ENCODE data around the gene NKX2-4. TPM values are rescaled to one million over a fixed set of nuclear protein-coding genes. Genes with fewer than 3 reads are reported as not detected.

NKX2-4 gene
- total RNA-seq, 4 donors from 2014 or later = not detected

- TF ChIP-seq POLR2AphosphoS5 (IDR thresholded peaks at IDR 0.05) = no peak
- TF ChIP-seq POLR2A (IDR thresholded peaks at IDR 0.05; ENCODE audit: low read depth) = no peak
- 30% methylated on average over 3 of the region's 3 CpGs for WGBS
- Histone ChIP-seq H3K4me1 (peaks cover 5 to 35% (median 28%) of the 10 kb centered on the region in 4 donors), H3K27me3 (peaks cover 0 to 86% (median 75%) of the 10 kb centered on the region in 4 donors), H3K4me3 (no peak overlapping the region), H3K9me3 (no peaks in the 10 kb centered on the region), H3K27ac (replicated peaks in 1 of 4) (no peak overlapping the region), H3K36me3 (peaks cover 0 to 17% (median 7%) of the 10 kb centered on the region in 4 donors)
- intact Hi-C loops (cut with DNase I) = no loop called here
- DNase-seq (ENCODE audit: extremely low spot score) = no peak
Observed at GRCh38 chr20:21394551-21394950, 2.8 kb downstream of the NKX2-4 start.

GRCh38 chr20:21393816-21394519 lies 3.4 kb downstream of the NKX2-4 start:
- TF ChIP-seq POLR2A (IDR thresholded peaks at IDR 0.05; ENCODE audit: low read depth) (no peak), CTCF (IDR thresholded peaks at IDR 0.05) (no peak), EP300 (IDR thresholded peaks at IDR 0.05) (no peak), POLR2AphosphoS5 (IDR thresholded peaks at IDR 0.05) (no peak)
- H3K4me3 ChIP-seq = no peak overlapping the region
- H3K36me3 ChIP-seq = peaks cover 0 to 23% (median 12%) of the 10 kb centered on the region in 4 donors
- 46% methylated on average over 4 of the region's 4 CpGs for WGBS
- H3K27me3 ChIP-seq = peaks cover 0 to 81% (median 73%) of the 10 kb centered on the region in 4 donors
- no peaks in the 10 kb centered on the region for H3K9me3 ChIP-seq
- H3K4me1 ChIP-seq = peaks cover 5 to 35% (median 28%) of the 10 kb centered on the region in 4 donors
- intact Hi-C loops (cut with DNase I) = no loop called here
- no peak for DNase-seq (ENCODE audit: extremely low spot score)
- H3K27ac ChIP-seq (replicated peaks in 1 of 4) = no peak overlapping the region

GRCh38 chr20:21393166-21393565 lies 4.2 kb downstream of the NKX2-4 start:
- Histone ChIP-seq H3K27me3 (peaks cover 0 to 72% (median 67%) of the 10 kb centered on the region in 4 donors), H3K4me3 (no peak overlapping the region), H3K9me3 (no peaks in the 10 kb centered on the region), H3K36me3 (peaks cover 0 to 31% (median 17%) of the 10 kb centered on the region in 4 donors), H3K4me1 (peaks cover 5 to 35% (median 28%) of the 10 kb centered on the region in 4 donors), H3K27ac (replicated peaks in 1 of 4) (no peak overlapping the region)
- intact Hi-C loops (cut with DNase I) = no loop called here
- WGBS = 45% methylated on average over 4 of the region's 4 CpGs
- TF ChIP-seq POLR2AphosphoS5 (IDR thresholded peaks at IDR 0.05) (no peak), EP300 (IDR thresholded peaks at IDR 0.05) (no peak), POLR2A (IDR thresholded peaks at IDR 0.05; ENCODE audit: low read depth) (no peak), CTCF (IDR thresholded peaks at IDR 0.05) (no peak)
- DNase-seq (ENCODE audit: extremely low spot score) = no peak

- Histone ChIP-seq H3K9me3 (no peaks in the 10 kb centered on the region), H3K27ac (replicated peaks in 1 of 4) (no peak overlapping the region), H3K36me3 (peaks cover 5 to 43% (median 29%) of the 10 kb centered on the region in 4 donors), H3K4me1 (peaks cover 5 to 26% (median 23%) of the 10 kb centered on the region in 4 donors), H3K27me3 (peaks cover 0 to 60% (median 57%) of the 10 kb centered on the region in 4 donors), H3K4me3 (no peak overlapping the region)
- TF ChIP-seq POLR2AphosphoS5 (IDR thresholded peaks at IDR 0.05) = no peak
- no peak for TF ChIP-seq EP300 (IDR thresholded peaks at IDR 0.05)
- TF ChIP-seq POLR2A (IDR thresholded peaks at IDR 0.05; ENCODE audit: low read depth) = no peak
- TF ChIP-seq CTCF (IDR thresholded peaks at IDR 0.05) = no peak
- no peak for DNase-seq (ENCODE audit: extremely low spot score)
- 25% methylated on average over 10 of the region's 10 CpGs for WGBS
- intact Hi-C loops (cut with DNase I) = no loop called here
Observed at GRCh38 chr20:21391972-21392352, 5.4 kb downstream of the NKX2-4 start.

GRCh38 chr20:21391185-21391971 lies 5.9 kb downstream of the NKX2-4 start:
- TF ChIP-seq POLR2A (IDR thresholded peaks at IDR 0.05; ENCODE audit: low read depth) = no peak
- Histone ChIP-seq H3K9me3 (no peaks in the 10 kb centered on the region), H3K27ac (replicated peaks in 1 of 4) (no peak overlapping the region), H3K36me3 (peaks cover 10 to 49% (median 35%) of the 10 kb centered on the region in 4 donors), H3K4me3 (no peak overlapping the region), H3K4me1 (peaks cover 4 to 20% (median 17%) of the 10 kb centered on the region in 4 donors), H3K27me3 (peaks cover 0 to 55% (median 52%) of the 10 kb centered on the region in 4 donors)
- intact Hi-C loops (cut with DNase I) = no loop called here
- 30% methylated on average over 43 of the region's 61 CpGs for WGBS
- no peak for DNase-seq (ENCODE audit: extremely low spot score)

Measured in esophagus muscularis mucosa (tissue), 4 donors.